Kidney epithelial cell (primary cell): Measurements from ENCODE around the gene ZSCAN31. TPM values are rescaled to one million over a fixed set of nuclear protein-coding genes. Genes with fewer than 3 reads are reported as not detected.
A peak's percentile ranks its signal among the peaks of the same experiment; 100 is the strongest.

ENCODE experiments used
- DNase-seq: peaks from one replicate; pipeline ENCODE4 v3.0.0-alpha.2; 2010; ENCODE audit warnings: low read depth
- H3K27me3 ChIP-seq: 2 replicates; pipeline ENCODE4 v1.6.0; 2011; ENCODE audit warnings: low read length; ENCODE audit not compliant: control insufficient read depth, insufficient read depth
- H3K36me3 ChIP-seq: 2 replicates; pipeline ENCODE4 v1.5.1; 2011; ENCODE audit warnings: low read length; ENCODE audit not compliant: control insufficient read depth, insufficient read depth
- H3K4me3 ChIP-seq: 2 replicates; pipeline ENCODE4 v1.5.1; 2011; ENCODE audit warnings: low read depth, mild to moderate bottlenecking, control low read depth, low read length
- CTCF ChIP-seq: IDR thresholded peaks from 2 replicates; pipeline ENCODE4 v1.5.1; 2011; ENCODE audit warnings: mild to moderate bottlenecking, moderate library complexity, low read length, control low read depth, inconsistent platforms; ENCODE audit not compliant: insufficient read depth, poor library complexity, severe bottlenecking
- total RNA-seq: library from RNA; depleted of rRNA; stranded (reverse); fragments of >200 nt; gene quantifications from 2 replicates; pipeline ENCODE4 v1.2.3, GENCODE V29; 2015

The ZSCAN31 gene
- total RNA-seq, 1 donor from 2014 or later, result 4.0 TPM

GRCh38 chr6:28340310-28341095 lies 4.6 kb upstream of the ZSCAN31 start:
- no peaks in the 10 kb centered on the region for H3K36me3 ChIP-seq
- no peaks in the 10 kb centered on the region for H3K27me3 ChIP-seq
- H3K4me3 ChIP-seq, result no peak overlapping the region
- no peak for DNase-seq
- no peak for TF ChIP-seq CTCF

GRCh38 chr6:28337121-28337520 lies 1.2 kb upstream of the ZSCAN31 start:
- DNase-seq, result no peak
- Histone ChIP-seq H3K4me3 (no peak overlapping the region), H3K36me3 (no peaks in the 10 kb centered on the region), H3K27me3 (no peaks in the 10 kb centered on the region)
- TF ChIP-seq CTCF, result no peak

GRCh38 chr6:28336284-28337120 lies 554 bp upstream of the ZSCAN31 start:
- no peak for TF ChIP-seq CTCF
- peak overlapping the region; percentile 41 for H3K4me3 ChIP-seq
- no peaks in the 10 kb centered on the region for H3K27me3 ChIP-seq
- peak; percentile 65 for DNase-seq
- H3K36me3 ChIP-seq, result no peaks in the 10 kb centered on the region

GRCh38 chr6:28335040-28335563 lies 846 bp downstream of the ZSCAN31 start:
- peak overlapping the region; percentile 29 for H3K4me3 ChIP-seq
- TF ChIP-seq CTCF, result no peak
- no peaks in the 10 kb centered on the region for H3K27me3 ChIP-seq
- DNase-seq, result no peak
- no peaks in the 10 kb centered on the region for H3K36me3 ChIP-seq

- Histone ChIP-seq H3K4me3 (no peak overlapping the region), H3K27me3 (no peaks in the 10 kb centered on the region), H3K36me3 (no peaks in the 10 kb centered on the region)
- TF ChIP-seq CTCF, result no peak
- no peak for DNase-seq
Measured at GRCh38 chr6:28334286-28335039, 1.5 kb downstream of the ZSCAN31 start.
